Esophagus squamous epithelium (tissue), 4 donors: ENCODE measurements around the gene MOXD1.

ENCODE experiments used
- POLR2A ChIP-seq, 4 donors: fragments of 450-650 bp; IDR thresholded peaks; one replicate each; pipeline ENCODE4 v1.6.1; 2017; ENCODE audit warnings: antibody characterized with exemption in 4 of 4, mild to moderate bottlenecking in 4 of 4, moderate library complexity in 3 of 4
- TF ChIP-seq, protein P1 (sequence below), 6 experiments: fragments of 450-650 bp in 4 of 6; fragments of 200-600 bp in 2 of 6; sonication (generic) in 2 of 6; IDR thresholded peaks; one replicate each; pipeline ENCODE4 v1.5.1; 2016 to 2019; ENCODE audit warnings: antibody characterized with exemption in 6 of 6, mild to moderate bottlenecking in 4 of 6, moderate library complexity in 4 of 6

DNA sequence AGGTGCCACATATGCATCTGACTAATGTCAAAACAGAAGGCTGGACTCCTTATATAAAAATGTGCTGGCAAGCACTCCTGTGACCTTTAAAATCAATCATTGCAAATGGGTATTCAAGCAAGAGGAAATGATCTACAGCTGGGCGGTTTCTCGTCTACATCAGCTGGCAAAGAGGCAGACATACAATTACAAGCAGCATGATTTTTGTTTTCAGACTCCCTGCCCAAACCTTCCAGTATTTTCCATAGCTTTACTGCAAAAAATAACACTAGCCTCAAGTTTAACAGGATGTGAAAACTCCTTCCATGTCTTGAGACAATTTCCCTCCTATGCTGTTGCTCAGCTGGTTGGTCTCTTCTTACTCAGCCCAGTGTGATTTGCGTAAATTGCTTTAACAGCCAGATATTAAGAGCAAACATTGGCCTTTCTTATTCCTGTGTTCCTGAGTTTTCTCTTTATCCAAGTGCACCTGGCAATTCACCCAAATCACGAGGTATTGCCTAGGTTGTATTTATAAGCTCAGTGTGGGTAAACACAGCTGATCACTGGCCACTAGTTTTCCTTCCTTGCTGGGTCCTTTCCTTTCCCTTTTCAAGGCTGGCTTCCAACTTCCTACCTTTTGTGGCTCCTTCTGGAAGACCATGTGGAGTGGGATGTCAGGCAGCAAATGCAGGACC lies 130.4 kb downstream of the MOXD1 start:
- TF ChIP-seq, protein P1, sequence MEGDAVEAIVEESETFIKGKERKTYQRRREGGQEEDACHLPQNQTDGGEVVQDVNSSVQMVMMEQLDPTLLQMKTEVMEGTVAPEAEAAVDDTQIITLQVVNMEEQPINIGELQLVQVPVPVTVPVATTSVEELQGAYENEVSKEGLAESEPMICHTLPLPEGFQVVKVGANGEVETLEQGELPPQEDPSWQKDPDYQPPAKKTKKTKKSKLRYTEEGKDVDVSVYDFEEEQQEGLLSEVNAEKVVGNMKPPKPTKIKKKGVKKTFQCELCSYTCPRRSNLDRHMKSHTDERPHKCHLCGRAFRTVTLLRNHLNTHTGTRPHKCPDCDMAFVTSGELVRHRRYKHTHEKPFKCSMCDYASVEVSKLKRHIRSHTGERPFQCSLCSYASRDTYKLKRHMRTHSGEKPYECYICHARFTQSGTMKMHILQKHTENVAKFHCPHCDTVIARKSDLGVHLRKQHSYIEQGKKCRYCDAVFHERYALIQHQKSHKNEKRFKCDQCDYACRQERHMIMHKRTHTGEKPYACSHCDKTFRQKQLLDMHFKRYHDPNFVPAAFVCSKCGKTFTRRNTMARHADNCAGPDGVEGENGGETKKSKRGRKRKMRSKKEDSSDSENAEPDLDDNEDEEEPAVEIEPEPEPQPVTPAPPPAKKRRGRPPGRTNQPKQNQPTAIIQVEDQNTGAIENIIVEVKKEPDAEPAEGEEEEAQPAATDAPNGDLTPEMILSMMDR (IDR thresholded peaks at IDR 0.05): no peak
- TF ChIP-seq POLR2A (IDR thresholded peaks at IDR 0.05): no peak
